ENCODE results near the gene NTNG2. TPM values are rescaled to one million over a fixed set of nuclear protein-coding genes. Genes with fewer than 3 reads are reported as not detected.

Gene NTNG2
- total and polyA plus RNA-seq, 9 of the 15 experiments (the other 6 are each of a cell fraction or from before 2014, with no cell fraction given) = 0.01 to 0.11 (median 0.09) TPM; not detected in 6

DNA sequence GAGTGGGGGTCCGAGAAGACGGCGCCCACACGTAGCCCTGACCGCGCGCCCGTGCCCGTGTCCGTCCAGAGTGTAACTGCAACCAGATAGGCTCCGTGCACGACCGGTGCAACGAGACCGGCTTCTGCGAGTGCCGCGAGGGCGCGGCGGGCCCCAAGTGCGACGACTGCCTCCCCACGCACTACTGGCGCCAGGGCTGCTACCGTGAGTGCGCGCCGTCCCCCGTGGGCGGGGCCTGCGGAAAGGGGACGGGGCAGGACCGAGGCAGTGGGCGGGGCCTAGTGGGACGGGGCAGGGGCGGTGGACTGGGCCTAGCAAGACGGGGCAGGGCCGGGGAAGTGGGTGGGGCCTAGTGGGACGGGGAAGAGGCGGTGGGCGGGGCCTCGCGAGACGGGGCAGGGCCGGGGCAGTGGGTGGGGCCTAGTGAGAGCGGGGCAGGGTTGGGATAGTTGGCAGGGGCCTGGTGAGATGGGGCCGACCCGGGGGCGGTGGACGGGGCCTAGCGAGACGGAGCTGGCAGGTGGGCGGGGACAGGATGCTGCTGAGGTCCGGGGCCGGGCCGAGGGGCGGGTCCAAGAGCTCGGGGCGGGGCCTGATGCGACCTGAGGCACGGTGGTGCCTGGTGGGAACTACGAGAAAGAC is 79.1 kb downstream of the NTNG2 start (continued):
- TF ChIP-seq SOX6 (IDR thresholded peaks at IDR 0.05) (no peak), NR1H2 (CRISPR knock-in tag; IDR thresholded peaks at IDR 0.05) (no peak), RBFOX2 (IDR thresholded peaks at IDR 0.05; ENCODE audit: low read depth, low read length) (peak; percentile 54), CBX2 (IDR thresholded peaks at IDR 0.05; ENCODE audit: insufficient read depth, low read length, poor library complexity, severe bottlenecking) (no peak), BRF1 (IDR thresholded peaks at IDR 0.05; ENCODE audit: borderline replicate concordance, extremely low read depth, insufficient read length) (no peak), MEIS2 (IDR thresholded peaks at IDR 0.05; ENCODE audit: partially characterized antibody) (no peak), CREB1 (IDR thresholded peaks at IDR 0.05) (peak; percentile 45; the same call in 1 of the 2 replicates), CREB1 (CRISPR knock-in tag; IDR thresholded peaks at IDR 0.05) (peak; percentile 55), CTBP1 (IDR thresholded peaks at IDR 0.05; ENCODE audit: borderline replicate concordance) (0 out of 2 replicates have a peak, but pooled peaks have one; percentile 26), TBL1XR1 (IDR thresholded peaks at IDR 0.05; ENCODE audit: low read length in 2 of 2) (no peak), MEF2D (tag; conservative IDR thresholded peaks at IDR 0.05; ENCODE audit: low read depth) (no peak), MAZ (CRISPR knock-in tag; conservative IDR thresholded peaks at IDR 0.05 in 1 of 2, IDR thresholded peaks at IDR 0.05 in 1 of 2) (peak in 1 of 2 experiments; percentile 32; a peak in 1 of 4 replicates), TBP (optimal IDR thresholded peaks at IDR 0.05; ENCODE audit: low read depth, low read length) (peak; percentile 23), RB1 (IDR thresholded peaks at IDR 0.05; ENCODE audit: low read depth) (peak; percentile 44)
- TF ChIP-seq, protein P1, sequence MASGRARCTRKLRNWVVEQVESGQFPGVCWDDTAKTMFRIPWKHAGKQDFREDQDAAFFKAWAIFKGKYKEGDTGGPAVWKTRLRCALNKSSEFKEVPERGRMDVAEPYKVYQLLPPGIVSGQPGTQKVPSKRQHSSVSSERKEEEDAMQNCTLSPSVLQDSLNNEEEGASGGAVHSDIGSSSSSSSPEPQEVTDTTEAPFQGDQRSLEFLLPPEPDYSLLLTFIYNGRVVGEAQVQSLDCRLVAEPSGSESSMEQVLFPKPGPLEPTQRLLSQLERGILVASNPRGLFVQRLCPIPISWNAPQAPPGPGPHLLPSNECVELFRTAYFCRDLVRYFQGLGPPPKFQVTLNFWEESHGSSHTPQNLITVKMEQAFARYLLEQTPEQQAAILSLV (tag; IDR thresholded peaks at IDR 0.05) = no peak
- TF ChIP-seq, protein P2, sequence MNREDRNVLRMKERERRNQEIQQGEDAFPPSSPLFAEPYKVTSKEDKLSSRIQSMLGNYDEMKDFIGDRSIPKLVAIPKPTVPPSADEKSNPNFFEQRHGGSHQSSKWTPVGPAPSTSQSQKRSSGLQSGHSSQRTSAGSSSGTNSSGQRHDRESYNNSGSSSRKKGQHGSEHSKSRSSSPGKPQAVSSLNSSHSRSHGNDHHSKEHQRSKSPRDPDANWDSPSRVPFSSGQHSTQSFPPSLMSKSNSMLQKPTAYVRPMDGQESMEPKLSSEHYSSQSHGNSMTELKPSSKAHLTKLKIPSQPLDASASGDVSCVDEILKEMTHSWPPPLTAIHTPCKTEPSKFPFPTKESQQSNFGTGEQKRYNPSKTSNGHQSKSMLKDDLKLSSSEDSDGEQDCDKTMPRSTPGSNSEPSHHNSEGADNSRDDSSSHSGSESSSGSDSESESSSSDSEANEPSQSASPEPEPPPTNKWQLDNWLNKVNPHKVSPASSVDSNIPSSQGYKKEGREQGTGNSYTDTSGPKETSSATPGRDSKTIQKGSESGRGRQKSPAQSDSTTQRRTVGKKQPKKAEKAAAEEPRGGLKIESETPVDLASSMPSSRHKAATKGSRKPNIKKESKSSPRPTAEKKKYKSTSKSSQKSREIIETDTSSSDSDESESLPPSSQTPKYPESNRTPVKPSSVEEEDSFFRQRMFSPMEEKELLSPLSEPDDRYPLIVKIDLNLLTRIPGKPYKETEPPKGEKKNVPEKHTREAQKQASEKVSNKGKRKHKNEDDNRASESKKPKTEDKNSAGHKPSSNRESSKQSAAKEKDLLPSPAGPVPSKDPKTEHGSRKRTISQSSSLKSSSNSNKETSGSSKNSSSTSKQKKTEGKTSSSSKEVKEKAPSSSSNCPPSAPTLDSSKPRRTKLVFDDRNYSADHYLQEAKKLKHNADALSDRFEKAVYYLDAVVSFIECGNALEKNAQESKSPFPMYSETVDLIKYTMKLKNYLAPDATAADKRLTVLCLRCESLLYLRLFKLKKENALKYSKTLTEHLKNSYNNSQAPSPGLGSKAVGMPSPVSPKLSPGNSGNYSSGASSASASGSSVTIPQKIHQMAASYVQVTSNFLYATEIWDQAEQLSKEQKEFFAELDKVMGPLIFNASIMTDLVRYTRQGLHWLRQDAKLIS (CRISPR knock-in tag; IDR thresholded peaks at IDR 0.05) = no peak
- TF ChIP-seq, protein P3, sequence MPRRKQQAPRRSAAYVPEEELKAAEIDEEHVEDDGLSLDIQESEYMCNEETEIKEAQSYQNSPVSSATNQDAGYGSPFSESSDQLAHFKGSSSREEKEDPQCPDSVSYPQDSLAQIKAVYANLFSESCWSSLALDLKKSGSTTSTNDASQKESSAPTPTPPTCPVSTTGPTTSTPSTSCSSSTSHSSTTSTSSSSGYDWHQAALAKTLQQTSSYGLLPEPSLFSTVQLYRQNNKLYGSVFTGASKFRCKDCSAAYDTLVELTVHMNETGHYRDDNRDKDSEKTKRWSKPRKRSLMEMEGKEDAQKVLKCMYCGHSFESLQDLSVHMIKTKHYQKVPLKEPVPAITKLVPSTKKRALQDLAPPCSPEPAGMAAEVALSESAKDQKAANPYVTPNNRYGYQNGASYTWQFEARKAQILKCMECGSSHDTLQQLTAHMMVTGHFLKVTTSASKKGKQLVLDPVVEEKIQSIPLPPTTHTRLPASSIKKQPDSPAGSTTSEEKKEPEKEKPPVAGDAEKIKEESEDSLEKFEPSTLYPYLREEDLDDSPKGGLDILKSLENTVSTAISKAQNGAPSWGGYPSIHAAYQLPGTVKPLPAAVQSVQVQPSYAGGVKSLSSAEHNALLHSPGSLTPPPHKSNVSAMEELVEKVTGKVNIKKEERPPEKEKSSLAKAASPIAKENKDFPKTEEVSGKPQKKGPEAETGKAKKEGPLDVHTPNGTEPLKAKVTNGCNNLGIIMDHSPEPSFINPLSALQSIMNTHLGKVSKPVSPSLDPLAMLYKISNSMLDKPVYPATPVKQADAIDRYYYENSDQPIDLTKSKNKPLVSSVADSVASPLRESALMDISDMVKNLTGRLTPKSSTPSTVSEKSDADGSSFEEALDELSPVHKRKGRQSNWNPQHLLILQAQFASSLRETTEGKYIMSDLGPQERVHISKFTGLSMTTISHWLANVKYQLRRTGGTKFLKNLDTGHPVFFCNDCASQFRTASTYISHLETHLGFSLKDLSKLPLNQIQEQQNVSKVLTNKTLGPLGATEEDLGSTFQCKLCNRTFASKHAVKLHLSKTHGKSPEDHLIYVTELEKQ (CRISPR knock-in tag; IDR thresholded peaks at IDR 0.05) = no peak
- TF ChIP-seq, protein P4, sequence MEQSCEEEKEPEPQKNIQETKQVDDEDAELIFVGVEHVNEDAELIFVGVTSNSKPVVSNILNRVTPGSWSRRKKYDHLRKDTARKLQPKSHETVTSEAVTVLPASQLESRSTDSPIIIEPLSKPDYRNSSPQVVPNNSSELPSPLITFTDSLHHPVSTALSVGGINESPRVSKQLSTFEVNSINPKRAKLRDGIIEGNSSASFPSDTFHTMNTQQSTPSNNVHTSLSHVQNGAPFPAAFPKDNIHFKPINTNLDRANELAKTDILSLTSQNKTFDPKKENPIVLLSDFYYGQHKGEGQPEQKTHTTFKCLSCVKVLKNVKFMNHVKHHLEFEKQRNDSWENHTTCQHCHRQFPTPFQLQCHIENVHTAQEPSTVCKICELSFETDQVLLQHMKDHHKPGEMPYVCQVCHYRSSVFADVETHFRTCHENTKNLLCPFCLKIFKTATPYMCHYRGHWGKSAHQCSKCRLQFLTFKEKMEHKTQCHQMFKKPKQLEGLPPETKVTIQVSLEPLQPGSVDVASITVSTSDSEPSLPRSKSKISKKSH (CRISPR knock-in tag; IDR thresholded peaks at IDR 0.05) = no peak
